Thyroid gland (tissue), 4 donors: Measurements from ENCODE around the gene HPCAL1. TPM values are rescaled to one million over a fixed set of nuclear protein-coding genes. Genes with fewer than 3 reads are reported as not detected.

Experiments used
- DNase-seq, 2 donors: peaks; one replicate each; pipeline ENCODE4 v3.0.0-alpha.2; 2019
- H3K27ac ChIP-seq, 3 donors: fragments of 200-600 bp; sonication (generic); 1 replicate in 2 of 3; 2 replicates in 1 of 3; pipeline ENCODE4 v1.5.1; 2016 to 2019; ENCODE audit warnings: mild to moderate bottlenecking in 1 of 3, moderate library complexity in 1 of 3
- H3K27me3 ChIP-seq: fragments of 200-600 bp; sonication (generic); one replicate; pipeline ENCODE4 v1.5.1; 2019
- H3K36me3 ChIP-seq, 2 donors: fragments of 200-600 bp; sonication (generic); one replicate each; pipeline ENCODE4 v1.5.1; 2016 to 2019
- H3K4me1 ChIP-seq, 2 donors: fragments of 200-600 bp; sonication (generic); one replicate each; pipeline ENCODE4 v1.5.1; 2017 to 2019
- H3K4me3 ChIP-seq, 3 donors: fragments of 200-600 bp; sonication (generic); replicated peaks in 1 of 3; 1 replicate in 2 of 3; 2 replicates in 1 of 3; pipeline ENCODE4 v1.5.1; 2016; ENCODE audit warnings: mild to moderate bottlenecking in 1 of 3
- H3K9me3 ChIP-seq: fragments of 200-600 bp; sonication (generic); one replicate; pipeline ENCODE4 v1.5.1; 2017
- CTCF ChIP-seq, 6 experiments: fragments of 200-600 bp in 3 of 6; fragments of 450-650 bp in 3 of 6; sonication (generic) in 3 of 6; IDR thresholded peaks; one replicate each; pipeline ENCODE4 v1.5.1; 2016 to 2019; ENCODE audit warnings: antibody characterized with exemption in 6 of 6, mild to moderate bottlenecking in 2 of 6, inconsistent platforms in 1 of 6, moderate library complexity in 1 of 6
- POLR2A ChIP-seq, 2 donors: fragments of 450-650 bp; IDR thresholded peaks; one replicate each; pipeline ENCODE4 v1.6.1; 2017; ENCODE audit warnings: antibody characterized with exemption in 2 of 2, mild to moderate bottlenecking in 2 of 2, moderate library complexity in 1 of 2
- WGBS, 2 donors: methylation state at CpG; one replicate each; pipeline ENCODE4 v1.1.5; 2017; 5-methylcytosine and 5-hydroxymethylcytosine counted together
- intact Hi-C: fragments of 100-400 bp; cut with DNase I; formaldehyde crosslinking; loops from one replicate; pipeline ENCODE4 v1.15.1; 2023
- total RNA-seq, 4 donors: library from RNA; depleted of rRNA; stranded (reverse); fragments of >200 nt; gene quantifications; one replicate each; pipeline ENCODE4 v1.2.3, GENCODE V29; 2016

The HPCAL1 gene
- total RNA-seq, 4 donors from 2014 or later, result 39.9 to 84.2 (median 64.8) TPM

- peaks cover 21 to 22% of the 10 kb centered on the region in 2 donors for H3K36me3 ChIP-seq
- 84 to 90% methylated on average over 12 to 13 of the region's 13 CpGs for WGBS, 2 donors
- H3K27ac ChIP-seq, result no peak overlapping the region
- peaks cover 5 to 10% of the 10 kb centered on the region in 2 donors for H3K4me1 ChIP-seq
- no peak overlapping the region for H3K4me3 ChIP-seq
- no peaks in the 10 kb centered on the region for H3K9me3 ChIP-seq
- intact Hi-C loops, result loop anchor here (5.0 to 10.0 kb wide), 2 partner anchors 364 to 632 kb away; no protein-coding TSS in a partner anchor
- no peaks in the 10 kb centered on the region for H3K27me3 ChIP-seq
- TF ChIP-seq POLR2A (IDR thresholded peaks at IDR 0.05), result no peak
- no peak for TF ChIP-seq CTCF (IDR thresholded peaks at IDR 0.05)
- no peak for DNase-seq
Observed at GRCh38 chr2:10436583-10437110, 133.9 kb downstream of the HPCAL1 start.

- Histone ChIP-seq H3K27me3 (no peaks in the 10 kb centered on the region), H3K4me3 (no peak overlapping the region), H3K9me3 (no peaks in the 10 kb centered on the region), H3K27ac (no peak overlapping the region), H3K36me3 (peaks cover 33% of the 10 kb centered on the region in 2 donors), H3K4me1 (peaks cover 0 to 4% of the 10 kb centered on the region in 2 donors)
- 87 to 91% methylated on average over 9 of the region's 9 CpGs for WGBS, 2 donors
- TF ChIP-seq POLR2A (IDR thresholded peaks at IDR 0.05) (no peak), CTCF (IDR thresholded peaks at IDR 0.05) (no peak)
- intact Hi-C loops, result loop anchor here (5.0 to 10.0 kb wide), 2 partner anchors 366 to 633 kb away; no protein-coding TSS in a partner anchor
- no peak for DNase-seq
Observed at GRCh38 chr2:10437806-10438205, 135.1 kb downstream of the HPCAL1 start.

- no peak for DNase-seq
- no peak overlapping the region for H3K27ac ChIP-seq
- H3K4me1 ChIP-seq, result peaks cover 0 to 4% of the 10 kb centered on the region in 2 donors
- H3K27me3 ChIP-seq, result no peaks in the 10 kb centered on the region
- intact Hi-C loops, result loop anchor here (5.0 to 10.0 kb wide), 2 partner anchors 366 to 634 kb away; no protein-coding TSS in a partner anchor
- H3K36me3 ChIP-seq, result peaks cover 39 to 42% of the 10 kb centered on the region in 2 donors
- TF ChIP-seq POLR2A (IDR thresholded peaks at IDR 0.05) (no peak), CTCF (IDR thresholded peaks at IDR 0.05) (no peak)
- H3K9me3 ChIP-seq, result no peaks in the 10 kb centered on the region
- no peak overlapping the region for H3K4me3 ChIP-seq
- 89 to 95% methylated on average over 14 of the region's 14 CpGs for WGBS, 2 donors
Observed at GRCh38 chr2:10438688-10439087, 136.0 kb downstream of the HPCAL1 start.

- H3K4me1 ChIP-seq, result peaks cover 0 to 4% of the 10 kb centered on the region in 2 donors
- 75 to 78% methylated on average over 9 to 11 of the region's 11 CpGs for WGBS, 2 donors
Observed at GRCh38 chr2:10439185-10439879, 136.6 kb downstream of the HPCAL1 start.

More at GRCh38 chr2:10439185-10439879, 136.6 kb downstream of the HPCAL1 start:
- Histone ChIP-seq H3K9me3 (no peaks in the 10 kb centered on the region), H3K4me3 (no peak overlapping the region), H3K27me3 (no peaks in the 10 kb centered on the region), H3K36me3 (peaks cover 46 to 48% of the 10 kb centered on the region in 2 donors), H3K27ac (no peak overlapping the region)
- intact Hi-C loops, result loop anchor here (5.0 to 10.0 kb wide), 2 partner anchors 367 to 635 kb away; no protein-coding TSS in a partner anchor
- no peak for DNase-seq
- TF ChIP-seq POLR2A (IDR thresholded peaks at IDR 0.05) (no peak), CTCF (IDR thresholded peaks at IDR 0.05) (no peak)
